ENCODE measurements around the gene TAF10.
A peak's percentile ranks its signal among the peaks of the same experiment; 100 is the strongest.

Gene TAF10

DNA sequence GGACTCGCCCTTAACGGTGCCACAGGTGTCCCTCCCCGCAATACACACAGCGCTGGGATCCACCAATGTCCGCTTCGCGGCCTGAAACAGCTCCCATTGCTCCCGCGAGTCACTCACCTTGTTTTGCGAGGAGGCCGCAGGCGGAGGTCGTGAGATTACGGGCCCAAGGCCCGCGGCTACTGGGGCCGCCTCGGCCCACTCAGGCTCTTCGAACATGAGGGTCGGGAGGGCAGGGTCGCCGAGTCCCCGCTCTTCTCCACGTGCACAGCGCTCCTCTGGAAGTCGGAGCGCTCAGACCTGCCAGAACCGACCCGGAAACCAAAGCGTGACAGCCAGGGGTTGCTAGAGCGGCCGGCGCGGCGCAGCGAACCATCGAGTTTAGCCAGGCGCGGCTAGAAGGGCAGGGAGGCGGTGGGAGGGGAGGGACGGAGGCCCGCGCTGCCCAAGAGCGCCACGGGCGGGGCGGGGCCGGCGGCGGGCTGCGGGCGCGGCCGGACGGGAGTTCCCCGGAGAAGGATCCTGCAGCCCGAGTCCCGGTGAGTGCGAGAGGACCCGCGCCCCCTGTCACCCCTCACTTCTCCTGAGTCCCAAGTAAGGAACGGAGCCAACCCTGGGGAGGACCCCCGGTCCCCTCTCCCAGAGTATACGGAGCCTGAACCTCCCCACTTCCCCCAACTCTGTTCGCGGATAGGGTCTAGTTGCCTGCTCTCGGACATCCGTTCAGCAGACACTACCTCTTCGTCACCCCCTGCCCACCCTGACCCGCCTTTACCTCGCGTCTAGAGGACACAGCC lies 8.5 kb downstream of the TAF10 start, which contains the start of the genes ILK and RRP8:
Gene ILK (plus strand): TSS at position 488 of the 794 bp plus-strand sequence. CDS start 498 bp downstream, outside the sequence.
Gene RRP8 (minus strand): TSS at position 330 of the 794 bp plus-strand sequence. CDS start 114 bp downstream, at position 216.
- peak within 1 kb of the TSS; percentile 88 to 97 for H3K4me3 ChIP-seq (replicated peaks in 1 of 2; ENCODE audit: low read depth in 2 of 2, low read length in 2 of 2)
- TF ChIP-seq, protein P1, sequence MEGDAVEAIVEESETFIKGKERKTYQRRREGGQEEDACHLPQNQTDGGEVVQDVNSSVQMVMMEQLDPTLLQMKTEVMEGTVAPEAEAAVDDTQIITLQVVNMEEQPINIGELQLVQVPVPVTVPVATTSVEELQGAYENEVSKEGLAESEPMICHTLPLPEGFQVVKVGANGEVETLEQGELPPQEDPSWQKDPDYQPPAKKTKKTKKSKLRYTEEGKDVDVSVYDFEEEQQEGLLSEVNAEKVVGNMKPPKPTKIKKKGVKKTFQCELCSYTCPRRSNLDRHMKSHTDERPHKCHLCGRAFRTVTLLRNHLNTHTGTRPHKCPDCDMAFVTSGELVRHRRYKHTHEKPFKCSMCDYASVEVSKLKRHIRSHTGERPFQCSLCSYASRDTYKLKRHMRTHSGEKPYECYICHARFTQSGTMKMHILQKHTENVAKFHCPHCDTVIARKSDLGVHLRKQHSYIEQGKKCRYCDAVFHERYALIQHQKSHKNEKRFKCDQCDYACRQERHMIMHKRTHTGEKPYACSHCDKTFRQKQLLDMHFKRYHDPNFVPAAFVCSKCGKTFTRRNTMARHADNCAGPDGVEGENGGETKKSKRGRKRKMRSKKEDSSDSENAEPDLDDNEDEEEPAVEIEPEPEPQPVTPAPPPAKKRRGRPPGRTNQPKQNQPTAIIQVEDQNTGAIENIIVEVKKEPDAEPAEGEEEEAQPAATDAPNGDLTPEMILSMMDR (IDR thresholded peaks at IDR 0.05; ENCODE audit: low read depth, low read length), result peak; percentile 18
- DNase-seq (ENCODE audit: low read depth in 2 of 2), result peak; percentile 90 to 93

DNA sequence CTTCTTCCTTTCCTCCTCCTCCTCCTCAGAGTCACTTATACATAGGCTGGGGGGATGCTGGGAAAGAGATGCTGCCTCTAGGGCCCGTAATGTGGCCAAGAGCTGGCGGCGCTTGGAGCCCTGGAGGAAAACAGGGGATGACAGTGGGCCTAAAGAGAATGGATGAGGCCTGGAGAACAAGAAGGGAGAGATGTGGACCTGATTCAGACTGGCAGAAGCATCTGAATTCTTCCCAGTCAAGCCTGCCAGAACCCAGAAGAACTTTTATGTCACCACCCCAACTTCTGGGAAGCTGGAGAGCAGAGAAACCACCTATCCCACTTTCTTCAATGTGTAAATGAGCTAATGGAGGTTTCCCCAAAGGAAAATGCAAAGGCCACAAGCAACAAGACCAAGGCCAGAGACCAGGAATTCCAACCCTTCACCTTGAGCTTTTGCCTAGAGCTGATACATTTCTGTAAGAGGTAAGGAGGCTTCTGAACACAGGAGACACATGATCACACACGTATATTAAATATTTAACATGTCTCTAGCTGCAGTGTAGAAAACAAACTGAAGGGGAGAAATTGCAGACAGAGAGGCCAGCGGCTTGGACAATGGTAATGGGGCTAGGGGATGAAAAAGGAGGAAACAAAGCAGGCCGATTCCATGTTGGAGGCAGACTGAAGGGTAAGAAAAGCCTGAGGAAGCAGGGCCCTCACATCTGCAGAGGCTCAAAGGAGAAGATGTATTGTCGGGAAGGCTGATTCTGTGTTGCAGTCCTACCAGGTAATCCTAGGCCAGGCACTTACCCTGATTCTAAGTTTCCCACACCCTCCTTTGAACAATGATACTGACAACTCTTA lies 9.7 kb downstream of the TAF10 start:
- DNase-seq (ENCODE audit: low read depth in 2 of 2), result no peak
- TF ChIP-seq, protein P1 (IDR thresholded peaks at IDR 0.05; ENCODE audit: low read depth, low read length), result no peak
- H3K4me3 ChIP-seq (replicated peaks in 1 of 2; ENCODE audit: low read depth in 2 of 2, low read length in 2 of 2), result peak overlapping the region; percentile 88 to 97

DNA sequence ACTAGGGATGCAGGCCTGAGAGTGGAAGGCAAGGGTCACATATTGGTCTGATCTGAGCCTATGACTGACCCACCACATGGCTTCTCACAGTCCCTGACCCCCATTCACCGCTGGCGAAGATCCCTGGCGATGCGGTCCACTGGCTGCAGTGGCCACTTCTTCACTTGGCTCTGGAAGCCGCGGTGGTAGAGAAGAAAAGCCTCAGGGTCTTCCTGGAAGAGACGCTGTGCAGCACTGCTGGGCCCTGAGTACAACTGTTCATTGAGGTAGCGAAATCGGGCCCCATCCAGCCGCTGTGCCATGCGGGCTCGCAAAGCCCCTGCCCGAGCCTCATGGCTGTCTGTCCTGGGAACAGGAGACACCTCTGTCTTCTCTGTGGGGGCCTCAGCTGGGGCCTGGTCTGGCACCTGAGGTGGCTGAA lies 11.0 kb downstream of the TAF10 start:
- no peak for DNase-seq (ENCODE audit: low read depth in 2 of 2)
- TF ChIP-seq, protein P1 (IDR thresholded peaks at IDR 0.05; ENCODE audit: low read depth, low read length), result no peak
- H3K4me3 ChIP-seq (replicated peaks in 1 of 2; ENCODE audit: low read depth in 2 of 2, low read length in 2 of 2), result no peak overlapping the region

DNA sequence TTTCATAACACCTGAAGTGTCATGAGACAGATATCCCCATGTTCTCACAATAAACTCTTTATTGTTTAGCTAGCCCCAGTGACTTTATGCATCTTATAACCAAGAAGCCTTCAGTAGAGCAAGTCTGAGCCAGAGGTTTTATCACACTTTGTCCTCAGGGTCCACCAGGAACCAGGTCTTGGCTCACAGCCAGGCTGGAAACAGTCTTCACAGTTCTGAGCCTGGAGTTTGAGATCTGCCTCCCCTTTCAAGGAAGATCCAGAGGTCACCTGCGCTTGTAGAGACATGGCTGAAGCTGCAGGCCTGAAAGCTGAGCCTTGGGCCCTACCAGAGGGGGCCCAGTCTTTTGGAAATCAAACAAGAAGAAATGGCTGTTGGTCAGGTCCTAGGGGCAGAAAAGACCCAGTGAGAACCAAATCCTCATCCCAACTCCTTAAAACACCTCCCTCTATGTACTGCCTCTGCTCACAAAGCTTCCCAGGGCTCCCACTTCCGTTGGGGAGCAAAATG lies 12.1 kb downstream of the TAF10 start:
- H3K4me3 ChIP-seq (replicated peaks in 1 of 2; ENCODE audit: low read depth in 2 of 2, low read length in 2 of 2), result no peak overlapping the region
- no peak for DNase-seq (ENCODE audit: low read depth in 2 of 2)
- TF ChIP-seq, protein P1 (IDR thresholded peaks at IDR 0.05; ENCODE audit: low read depth, low read length), result no peak

DNA sequence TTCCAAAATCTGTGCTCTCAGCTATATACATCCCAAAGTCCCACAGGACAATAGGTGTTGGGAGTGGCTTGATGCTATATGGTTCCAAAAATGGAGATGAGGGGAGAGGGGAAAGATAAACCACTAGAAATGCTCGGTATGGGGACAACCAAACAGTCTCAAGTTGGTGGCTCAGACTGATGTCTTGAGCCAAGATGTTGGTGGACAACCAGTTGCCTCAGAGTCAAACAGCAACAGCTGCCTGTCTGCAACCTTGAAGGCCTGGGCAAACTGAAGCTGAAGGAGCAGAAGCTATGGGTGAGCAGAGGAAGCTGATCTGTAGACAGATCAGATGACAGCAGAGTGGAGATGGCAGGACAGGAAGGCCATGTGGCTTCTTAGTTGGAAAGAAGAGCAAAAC lies 12.6 kb downstream of the TAF10 start:
- H3K4me3 ChIP-seq (replicated peaks in 1 of 2; ENCODE audit: low read depth in 2 of 2, low read length in 2 of 2), result no peak overlapping the region
- TF ChIP-seq, protein P1 (IDR thresholded peaks at IDR 0.05; ENCODE audit: low read depth, low read length), result no peak
- no peak for DNase-seq (ENCODE audit: low read depth in 2 of 2)

DNA sequence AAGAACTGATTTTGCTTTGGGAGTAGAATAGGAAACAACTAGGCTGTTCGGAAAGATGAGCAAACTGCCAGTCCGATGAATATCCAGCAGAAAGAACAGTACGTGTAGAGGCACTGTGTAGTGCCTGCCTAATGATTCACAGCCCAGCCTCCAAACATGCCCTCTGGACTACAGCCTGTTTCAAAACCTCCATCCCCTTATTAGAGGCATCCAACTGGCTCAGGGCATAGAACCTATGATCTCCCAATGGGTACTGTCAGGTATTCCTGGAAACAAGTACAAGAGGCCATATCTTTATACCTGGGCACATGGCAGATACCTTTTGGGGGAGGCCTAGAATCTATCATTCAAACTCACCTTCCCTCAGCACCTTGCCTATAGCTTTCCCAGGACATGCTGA lies 13.5 kb downstream of the TAF10 start:
- TF ChIP-seq, protein P1 (IDR thresholded peaks at IDR 0.05; ENCODE audit: low read depth, low read length), result no peak
- no peak overlapping the region for H3K4me3 ChIP-seq (replicated peaks in 1 of 2; ENCODE audit: low read depth in 2 of 2, low read length in 2 of 2)
- DNase-seq (ENCODE audit: low read depth in 2 of 2), result no peak

Measured in cardiac fibroblast (primary cell).